HUES48 (cell line): Measurements from ENCODE around the gene BCKDHA.

Experiments
- H3K27ac ChIP-seq: one replicate; pipeline ENCODE4 v1.7.0; 2013; ENCODE audit warnings: low read depth, low read length, inconsistent platforms
- H3K27me3 ChIP-seq: 2 replicates; pipeline ENCODE4 v1.6.1; 2013; ENCODE audit warnings: mild to moderate bottlenecking, low read length; ENCODE audit not compliant: control insufficient read depth, insufficient read depth
- H3K36me3 ChIP-seq: 2 replicates; pipeline ENCODE4 v1.6.1; 2013; ENCODE audit warnings: low read length; ENCODE audit not compliant: control insufficient read depth, insufficient read depth
- H3K4me1 ChIP-seq: 2 replicates; pipeline ENCODE4 v1.6.1; 2013; ENCODE audit warnings: mild to moderate bottlenecking, low read length; ENCODE audit not compliant: control insufficient read depth, insufficient read depth
- H3K4me3 ChIP-seq: 2 replicates; pipeline ENCODE4 v1.5.1; 2013; ENCODE audit warnings: mild to moderate bottlenecking, low read depth, low read length
- H3K9ac ChIP-seq: 2 replicates; pipeline ENCODE4 v1.6.1; 2013; ENCODE audit warnings: mild to moderate bottlenecking, low read depth, low read length, moderate library complexity
- H3K9me3 ChIP-seq: 2 replicates; pipeline ENCODE4 v1.6.1; 2013; ENCODE audit warnings: low read length; ENCODE audit not compliant: control insufficient read depth, insufficient read depth

BCKDHA gene

GRCh38 chr19:41392775-41393174 lies 4.8 kb upstream of the BCKDHA start:
- H3K9ac ChIP-seq: no peak overlapping the region
- H3K36me3 ChIP-seq: peaks cover 38% of the 10 kb centered on the region
- H3K4me3 ChIP-seq: no peak overlapping the region

GRCh38 chr19:41395355-41395754 lies 2.3 kb upstream of the BCKDHA start:
- peaks cover 5% of the 10 kb centered on the region; the same call in 1 of the 2 replicates for H3K4me1 ChIP-seq
- H3K27me3 ChIP-seq: no peaks in the 10 kb centered on the region
- H3K36me3 ChIP-seq: peaks cover 18% of the 10 kb centered on the region
- H3K9ac ChIP-seq: no peak overlapping the region
- no peaks in the 10 kb centered on the region for H3K9me3 ChIP-seq
- no peak overlapping the region for H3K4me3 ChIP-seq
- no peak overlapping the region for H3K27ac ChIP-seq

More at GRCh38 chr19:41392775-41393174, 4.8 kb upstream of the BCKDHA start:
- no peaks in the 10 kb centered on the region for H3K27me3 ChIP-seq
- H3K4me1 ChIP-seq: no peaks in the 10 kb centered on the region
- H3K27ac ChIP-seq: no peak overlapping the region
- no peaks in the 10 kb centered on the region for H3K9me3 ChIP-seq

DNA sequence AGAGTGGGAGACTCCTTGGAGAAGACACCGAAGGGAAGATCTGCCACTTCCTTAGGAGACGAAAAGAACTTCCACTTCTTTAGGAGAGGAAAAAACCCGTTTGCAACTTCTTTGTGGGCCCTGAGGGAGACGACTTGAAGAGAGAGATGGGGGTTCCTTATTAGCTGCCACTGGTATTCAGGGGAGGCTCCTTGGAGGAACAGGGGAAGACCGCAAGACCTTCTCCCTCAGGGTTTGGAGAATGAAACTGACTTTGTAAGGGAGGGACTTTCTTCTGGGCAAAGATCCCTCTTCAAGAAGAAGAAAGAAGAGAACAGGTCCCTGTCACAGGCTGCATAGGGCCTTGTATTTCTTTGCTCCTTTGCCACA lies 416 bp downstream of the BCKDHA start:
- Histone ChIP-seq H3K27ac (peak overlapping the region; percentile 97), H3K27me3 (no peaks in the 10 kb centered on the region), H3K4me1 (peaks cover 5% of the 10 kb centered on the region; the same call in 1 of the 2 replicates), H3K9ac (peak overlapping the region; percentile 95), H3K4me3 (peak overlapping the region; percentile 95), H3K9me3 (no peaks in the 10 kb centered on the region), H3K36me3 (no peaks in the 10 kb centered on the region)

GRCh38 chr19:41398598-41398997 lies 980 bp downstream of the BCKDHA start:
- Histone ChIP-seq H3K9ac (peak overlapping the region; percentile 95; the same call in 1 of the 2 replicates), H3K36me3 (no peaks in the 10 kb centered on the region)

GRCh38 chr19:41399091-41399490 lies 1.5 kb downstream of the BCKDHA start:
- H3K9me3 ChIP-seq: no peaks in the 10 kb centered on the region
- peaks cover 5% of the 10 kb centered on the region; the same call in 1 of the 2 replicates for H3K4me1 ChIP-seq
- no peaks in the 10 kb centered on the region for H3K27me3 ChIP-seq
- peak overlapping the region; percentile 95; the same call in 1 of the 2 replicates for H3K4me3 ChIP-seq
- H3K9ac ChIP-seq: no peak overlapping the region
- no peak overlapping the region for H3K27ac ChIP-seq
- no peaks in the 10 kb centered on the region for H3K36me3 ChIP-seq

More at GRCh38 chr19:41398598-41398997, 980 bp downstream of the BCKDHA start:
- Histone ChIP-seq H3K4me3 (peak overlapping the region; percentile 95), H3K4me1 (peaks cover 5% of the 10 kb centered on the region; the same call in 1 of the 2 replicates), H3K27ac (no peak overlapping the region), H3K9me3 (no peaks in the 10 kb centered on the region), H3K27me3 (no peaks in the 10 kb centered on the region)

GRCh38 chr19:41399525-41399924 lies 1.9 kb downstream of the BCKDHA start:
- H3K4me3 ChIP-seq: no peak overlapping the region
- no peaks in the 10 kb centered on the region for H3K9me3 ChIP-seq
- H3K27ac ChIP-seq: no peak overlapping the region
- H3K36me3 ChIP-seq: no peaks in the 10 kb centered on the region
- peaks cover 5% of the 10 kb centered on the region; the same call in 1 of the 2 replicates for H3K4me1 ChIP-seq
- no peaks in the 10 kb centered on the region for H3K27me3 ChIP-seq
- no peak overlapping the region for H3K9ac ChIP-seq

- peaks cover 5% of the 10 kb centered on the region; the same call in 1 of the 2 replicates for H3K4me1 ChIP-seq
- H3K9ac ChIP-seq: no peak overlapping the region
- no peaks in the 10 kb centered on the region for H3K9me3 ChIP-seq
- no peaks in the 10 kb centered on the region for H3K27me3 ChIP-seq
- H3K4me3 ChIP-seq: no peak overlapping the region
- H3K27ac ChIP-seq: no peak overlapping the region
- H3K36me3 ChIP-seq: no peaks in the 10 kb centered on the region
Measured at GRCh38 chr19:41401483-41401882, 3.9 kb downstream of the BCKDHA start.

DNA sequence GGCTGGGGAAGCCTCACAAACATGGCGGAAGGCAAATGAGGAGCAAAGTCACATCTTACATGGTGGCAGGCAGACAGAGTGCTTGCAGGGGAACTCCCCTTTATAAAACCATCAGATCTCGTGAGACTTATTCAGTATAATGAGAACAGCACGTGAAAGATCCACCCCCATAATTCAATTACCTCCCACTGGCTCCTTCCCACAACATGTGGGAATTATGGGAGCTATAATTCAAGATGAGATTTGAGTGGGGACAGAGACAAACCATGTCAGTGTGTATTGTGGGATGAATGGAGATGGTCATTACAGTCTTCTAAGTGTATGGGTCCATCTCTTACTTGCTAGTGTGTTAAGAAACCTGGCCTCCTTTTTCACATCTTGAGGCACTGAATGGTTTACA lies 4.4 kb downstream of the BCKDHA start:
- Histone ChIP-seq H3K36me3 (no peaks in the 10 kb centered on the region), H3K27me3 (no peaks in the 10 kb centered on the region), H3K4me1 (peaks cover 5% of the 10 kb centered on the region; the same call in 1 of the 2 replicates), H3K4me3 (no peak overlapping the region), H3K27ac (no peak overlapping the region), H3K9me3 (no peaks in the 10 kb centered on the region), H3K9ac (no peak overlapping the region)

- no peaks in the 10 kb centered on the region for H3K9me3 ChIP-seq
- H3K27ac ChIP-seq: no peak overlapping the region
- H3K36me3 ChIP-seq: no peaks in the 10 kb centered on the region
- no peak overlapping the region for H3K9ac ChIP-seq
- no peaks in the 10 kb centered on the region for H3K27me3 ChIP-seq
- H3K4me1 ChIP-seq: peaks cover 9% of the 10 kb centered on the region; the same call in 1 of the 2 replicates
- H3K4me3 ChIP-seq: no peak overlapping the region
Measured at GRCh38 chr19:41403181-41403970, 5.8 kb downstream of the BCKDHA start.

DNA sequence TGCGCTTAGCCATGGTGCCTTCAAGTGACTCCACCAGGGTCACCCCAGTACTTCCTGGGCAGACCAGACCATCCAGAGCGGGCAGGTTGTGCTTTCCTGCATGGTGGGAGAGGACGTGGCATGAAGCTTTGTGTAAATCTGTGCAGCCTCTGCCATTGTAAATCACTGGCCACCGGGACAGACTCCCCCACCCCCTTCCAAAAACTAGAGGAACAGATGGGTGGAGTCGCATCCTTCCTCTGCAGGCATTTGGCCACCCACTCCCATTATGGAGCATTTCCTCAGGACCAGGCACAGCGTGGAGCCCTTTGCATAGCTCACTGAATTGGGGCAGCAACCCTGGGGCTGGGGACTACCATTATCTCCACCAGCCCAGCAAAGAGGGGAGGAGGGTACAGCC lies 8.2 kb downstream of the BCKDHA start:
- Histone ChIP-seq H3K27ac (no peak overlapping the region), H3K9me3 (no peaks in the 10 kb centered on the region)

DNA sequence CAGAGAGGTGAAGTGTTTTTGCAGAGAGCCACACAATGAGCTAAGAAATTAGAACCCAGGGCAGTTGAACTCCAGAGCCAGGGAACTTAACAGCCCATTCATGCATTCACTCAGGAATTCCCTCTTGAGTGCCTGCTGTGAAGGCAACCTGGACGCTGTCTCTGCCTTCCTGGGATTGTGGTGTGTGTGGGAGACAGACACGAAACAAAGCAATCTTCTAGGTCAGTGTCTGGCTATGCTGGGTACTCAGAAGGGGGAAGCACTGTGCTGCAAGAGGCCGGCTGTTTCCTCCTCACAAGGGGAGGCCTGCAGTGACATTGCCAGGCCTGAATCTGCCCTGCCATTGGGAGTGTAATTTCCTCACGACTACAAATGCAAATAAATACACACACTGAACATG lies 9.7 kb downstream of the BCKDHA start:
- Histone ChIP-seq H3K27me3 (no peaks in the 10 kb centered on the region), H3K9me3 (no peaks in the 10 kb centered on the region), H3K4me3 (no peak overlapping the region), H3K9ac (no peak overlapping the region), H3K27ac (peak overlapping the region; percentile 78), H3K4me1 (0 out of 2 replicates have a peak, but pooled peaks cover 5% of the 10 kb centered on the region), H3K36me3 (no peaks in the 10 kb centered on the region)

More for the DNA sequence above, 8.2 kb downstream of the BCKDHA start:
- no peaks in the 10 kb centered on the region for H3K36me3 ChIP-seq
- 0 out of 2 replicates have a peak, but pooled peaks cover 5% of the 10 kb centered on the region for H3K4me1 ChIP-seq
- H3K9ac ChIP-seq: no peak overlapping the region
- H3K27me3 ChIP-seq: no peaks in the 10 kb centered on the region
- H3K4me3 ChIP-seq: no peak overlapping the region
